KG1 (cell line): ENCODE results near the gene TRMT2B.
"Not testable (repeated sequence)": the region's sequence is repeated elsewhere in the genome, so short reads cannot be mapped to it uniquely, and the experiment has no call there.

Experiments
- DNase-seq: peaks from one replicate; lab custom pipeline; 2025; lab: John Stamatoyannopoulos, UW

Gene TRMT2B

GRCh38 chrX:101009090-101009489, 42.8 kb downstream of the TRMT2B start:
- no peak for DNase-seq

GRCh38 chrX:100999451-100999850, 52.5 kb downstream of the TRMT2B start:
- DNase-seq = no peak

GRCh38 chrX:100995469-100995868, 56.4 kb downstream of the TRMT2B start:
- no peak for DNase-seq

- DNase-seq = no peak
These were observed 57.3 kb downstream of the TRMT2B start for GRCh38 chrX:100994352-100995281.

GRCh38 chrX:100990139-100990538, 61.8 kb downstream of the TRMT2B start:
- no peak for DNase-seq

GRCh38 chrX:100984818-100985217, 67.1 kb downstream of the TRMT2B start:
- DNase-seq = no peak

GRCh38 chrX:100981498-100981845, 70.4 kb downstream of the TRMT2B start:
- not testable (repeated sequence) for DNase-seq

GRCh38 chrX:100980608-100981497, 71.1 kb downstream of the TRMT2B start:
- no peak for DNase-seq

GRCh38 chrX:100979881-100980607, 71.9 kb downstream of the TRMT2B start:
- no peak for DNase-seq

- DNase-seq = no peak
These were observed 75.7 kb downstream of the TRMT2B start for GRCh38 chrX:100976211-100976610.

GRCh38 chrX:100975212-100975611, 76.7 kb downstream of the TRMT2B start:
- DNase-seq = no peak

- DNase-seq = no peak
These were observed 78.5 kb downstream of the TRMT2B start for GRCh38 chrX:100973411-100973810.

GRCh38 chrX:100969936-100970335, 82.0 kb downstream of the TRMT2B start:
- DNase-seq = no peak

GRCh38 chrX:100969408-100969807, 82.5 kb downstream of the TRMT2B start, which contains the start of gene ARL13A:
Gene ARL13A (plus strand): TSS chrX:100969708. CDS start chrX:100973690, 3,982 bp downstream.
- DNase-seq = no peak

- no peak for DNase-seq
These were observed 87.5 kb downstream of the TRMT2B start for GRCh38 chrX:100964362-100964761.

- no peak for DNase-seq
These were observed 89.1 kb downstream of the TRMT2B start for GRCh38 chrX:100962811-100963210.
